Rectal smooth muscle tissue (tissue), 1 donor: ENCODE measurements around the gene B9D1.
A peak's percentile ranks its signal among the peaks of the same experiment; 100 is the strongest.

ENCODE experiments used
- H3K27ac ChIP-seq: one replicate; pipeline ENCODE4 v1.7.0; 2013; ENCODE audit warnings: low read depth, low read length, inconsistent platforms
- H3K27me3 ChIP-seq: one replicate; pipeline ENCODE4 v1.7.0; 2013; ENCODE audit warnings: low read length; ENCODE audit not compliant: control insufficient read depth, insufficient read depth
- H3K36me3 ChIP-seq: one replicate; pipeline ENCODE4 v1.7.0; 2013; ENCODE audit warnings: low read length; ENCODE audit not compliant: control insufficient read depth, insufficient read depth
- H3K4me1 ChIP-seq: one replicate; pipeline ENCODE4 v1.7.0; 2013; ENCODE audit warnings: low read length; ENCODE audit not compliant: control insufficient read depth, insufficient read depth
- H3K4me3 ChIP-seq: one replicate; pipeline ENCODE4 v1.7.0; 2013; ENCODE audit warnings: low read length
- H3K9ac ChIP-seq: one replicate; pipeline ENCODE4 v1.7.0; 2013; ENCODE audit warnings: low read length

The B9D1 gene

DNA sequence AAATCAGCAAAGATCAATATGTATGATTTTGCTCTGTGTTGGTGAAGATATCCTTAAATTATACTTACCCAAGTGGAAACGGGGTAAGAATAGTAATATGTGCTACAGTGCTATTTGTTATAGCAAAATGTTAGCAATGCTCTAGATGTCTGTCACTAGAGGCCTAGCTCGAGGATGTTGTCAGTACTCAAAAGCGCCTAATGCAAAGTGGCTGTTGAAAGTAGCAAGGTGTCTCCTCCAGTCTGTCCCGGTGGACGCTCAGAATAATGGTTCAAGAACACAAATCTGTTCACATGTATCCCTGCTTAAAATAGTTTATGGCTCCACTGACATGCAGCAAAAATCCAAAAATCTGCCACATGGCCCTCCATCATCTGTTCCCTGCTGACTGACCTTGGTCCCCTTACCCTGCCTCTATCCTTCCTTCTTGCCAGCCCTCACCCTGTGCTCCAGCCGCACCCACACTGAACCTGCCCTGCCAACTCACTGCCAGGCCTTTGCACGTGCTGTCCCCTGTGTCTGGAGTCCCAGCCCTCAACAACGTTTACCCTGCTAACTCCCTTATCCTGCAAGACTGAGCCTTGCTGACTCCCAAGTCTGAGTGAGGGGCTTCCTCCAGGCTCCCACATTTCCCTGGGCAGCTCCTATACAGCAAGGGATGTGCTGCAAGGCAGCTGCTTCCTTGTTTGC, 38.9 kb upstream of the B9D1 start:
- H3K4me3 ChIP-seq, result no peak overlapping the region
- H3K9ac ChIP-seq, result no peak overlapping the region
- no peaks in the 10 kb centered on the region for H3K36me3 ChIP-seq
- peaks cover 3% of the 10 kb centered on the region for H3K4me1 ChIP-seq
- H3K27ac ChIP-seq, result no peak overlapping the region
- H3K27me3 ChIP-seq, result no peaks in the 10 kb centered on the region

DNA sequence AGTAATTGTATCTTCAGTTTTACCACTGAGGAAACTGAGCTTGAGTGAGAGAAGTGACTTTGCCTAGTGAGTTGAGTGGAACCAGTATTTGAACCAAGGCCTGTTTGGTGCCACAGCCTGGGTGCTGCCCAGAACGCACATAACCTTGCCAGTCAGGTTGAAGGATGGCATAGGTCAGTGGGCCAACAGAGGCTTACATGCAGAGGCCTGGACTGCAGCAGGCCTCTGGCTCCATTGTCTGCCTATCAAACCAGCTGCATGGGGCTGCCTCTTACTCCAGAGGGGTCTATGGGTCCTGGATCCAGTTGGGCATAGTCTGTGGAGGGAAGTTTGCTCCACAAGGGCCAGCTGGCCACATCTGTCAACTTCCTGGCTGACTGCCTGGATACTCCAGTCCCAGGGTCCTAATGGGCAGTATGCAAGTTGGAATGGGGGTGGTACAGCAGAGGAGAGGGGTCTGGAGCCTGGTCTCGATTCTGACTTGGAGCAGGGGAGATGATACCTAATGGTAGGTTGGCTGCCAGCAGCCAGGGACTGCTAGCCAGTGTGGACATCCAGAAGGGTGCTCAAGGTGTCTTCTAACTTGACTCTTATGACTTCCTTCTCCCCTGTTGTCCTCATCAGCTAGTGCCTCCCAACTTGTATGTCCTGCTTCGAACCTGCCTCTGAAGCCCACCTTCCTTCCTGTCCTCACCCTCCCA, 37.4 kb upstream of the B9D1 start:
- no peak overlapping the region for H3K4me3 ChIP-seq
- no peak overlapping the region for H3K27ac ChIP-seq
- no peak overlapping the region for H3K9ac ChIP-seq
- H3K27me3 ChIP-seq, result no peaks in the 10 kb centered on the region
- H3K4me1 ChIP-seq, result peaks cover 3% of the 10 kb centered on the region
- no peaks in the 10 kb centered on the region for H3K36me3 ChIP-seq

DNA sequence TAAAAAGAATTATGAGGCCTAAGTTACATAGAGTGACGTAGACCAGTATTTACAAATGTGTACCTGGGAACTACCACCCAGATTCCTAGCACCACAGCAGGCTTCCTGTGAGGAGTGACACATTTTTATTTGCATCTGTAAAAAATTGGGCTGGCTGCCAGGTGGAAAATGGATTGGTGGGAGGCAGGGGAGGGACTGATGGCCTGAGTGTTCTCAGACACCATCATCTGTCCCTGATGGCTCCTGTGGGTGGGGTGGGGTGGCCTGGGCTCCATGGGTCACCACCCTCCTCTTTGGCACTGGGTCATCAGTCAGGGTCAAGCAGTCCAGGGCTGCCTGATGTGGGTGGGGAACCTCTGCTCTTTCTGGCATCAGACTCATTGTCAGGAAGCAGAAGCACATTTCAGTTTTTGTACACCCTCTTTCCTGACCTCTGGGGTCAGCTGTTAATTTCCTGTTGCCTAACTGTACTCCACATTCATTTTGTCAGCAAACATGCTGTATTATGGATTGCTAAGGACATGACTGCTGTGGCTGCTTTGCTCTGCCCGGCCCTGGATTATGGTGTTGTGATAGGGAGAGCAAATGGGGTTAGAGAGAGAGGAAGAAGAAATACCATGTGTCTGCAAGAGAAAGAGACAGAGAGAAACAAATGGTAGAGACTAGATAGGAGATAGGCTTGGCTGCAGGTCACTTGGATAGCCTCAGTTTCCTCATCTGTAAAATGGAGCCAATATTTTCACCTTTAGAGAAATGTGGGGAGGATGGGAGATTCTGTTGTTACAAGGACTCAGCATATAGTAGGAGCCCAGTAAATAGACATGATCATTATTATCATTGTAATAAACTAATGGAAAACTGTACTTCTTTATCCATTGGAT, 36.0 kb upstream of the B9D1 start:
- Histone ChIP-seq H3K4me1 (peaks cover 3% of the 10 kb centered on the region), H3K27me3 (no peaks in the 10 kb centered on the region), H3K36me3 (no peaks in the 10 kb centered on the region), H3K27ac (peak overlapping the region; percentile 17), H3K4me3 (no peak overlapping the region), H3K9ac (no peak overlapping the region)

DNA sequence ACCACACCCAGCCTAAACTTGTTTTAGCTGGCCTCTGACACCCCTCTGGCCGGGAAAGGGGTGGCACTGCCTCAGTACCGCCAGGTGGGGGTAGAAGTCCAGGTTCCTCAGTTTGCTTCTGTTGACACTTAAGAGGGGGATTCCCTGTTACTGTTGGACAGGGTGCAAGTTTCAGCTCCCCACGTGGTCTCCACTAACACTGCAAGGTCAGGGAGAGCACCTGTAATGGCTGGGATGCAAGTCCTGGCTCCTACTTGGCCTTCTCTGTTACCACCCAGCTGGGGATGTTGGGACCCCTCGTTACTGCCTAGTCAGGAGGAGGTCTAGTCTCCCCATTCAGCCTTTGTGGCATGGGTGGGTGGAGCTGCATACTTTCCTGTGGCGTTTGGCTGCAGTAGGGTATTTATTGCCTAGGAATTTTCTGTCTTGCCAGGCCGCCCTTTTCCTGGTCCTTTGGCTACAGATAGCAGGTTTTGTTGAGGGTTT, 35.1 kb upstream of the B9D1 start:
- Histone ChIP-seq H3K27ac (no peak overlapping the region), H3K27me3 (no peaks in the 10 kb centered on the region), H3K4me3 (no peak overlapping the region), H3K4me1 (peaks cover 7% of the 10 kb centered on the region), H3K9ac (no peak overlapping the region), H3K36me3 (no peaks in the 10 kb centered on the region)

DNA sequence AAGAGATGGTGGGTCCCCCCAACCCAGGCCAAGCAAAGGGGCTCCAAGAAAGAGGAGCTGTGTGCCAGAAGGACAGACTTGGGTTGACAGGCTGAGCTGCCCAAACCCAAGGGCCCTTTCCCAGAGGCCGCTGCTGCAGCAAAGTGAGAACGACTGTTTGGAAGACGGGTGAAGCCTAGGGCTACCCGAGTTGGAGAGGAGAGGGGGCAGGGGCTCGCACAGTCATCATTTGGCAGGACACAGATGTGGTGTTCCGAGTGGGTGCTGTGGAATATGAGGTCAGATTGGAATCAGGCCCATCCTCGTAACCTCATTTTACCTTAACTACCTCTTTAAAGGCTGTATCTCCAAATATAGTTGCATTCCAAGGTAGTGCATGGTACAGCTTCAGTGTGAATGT, 29.8 kb upstream of the B9D1 start:
- H3K4me1 ChIP-seq, result peaks cover 29% of the 10 kb centered on the region
- H3K27ac ChIP-seq, result peak overlapping the region; percentile 78
- H3K4me3 ChIP-seq, result no peak overlapping the region
- H3K36me3 ChIP-seq, result no peaks in the 10 kb centered on the region
- H3K27me3 ChIP-seq, result no peaks in the 10 kb centered on the region
- no peak overlapping the region for H3K9ac ChIP-seq

DNA sequence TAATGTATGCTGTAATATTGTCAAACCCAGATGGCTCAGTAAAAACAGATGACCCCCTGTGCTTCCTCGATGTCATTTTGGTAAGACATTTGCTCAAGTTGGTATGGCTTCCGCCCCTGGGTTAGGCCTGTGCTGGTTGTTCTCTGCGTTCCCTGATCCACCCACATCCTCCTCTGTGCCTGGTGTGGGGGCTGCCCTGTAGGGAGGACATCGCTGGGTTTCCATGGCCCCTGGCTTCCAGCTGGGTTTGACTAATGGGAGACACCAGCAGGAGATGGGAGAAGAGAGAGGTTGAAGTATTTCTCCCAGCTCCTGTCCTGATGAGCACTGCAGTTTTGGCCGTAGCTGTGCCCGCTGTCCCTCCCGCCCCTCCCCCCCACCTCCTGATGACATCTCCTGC, 28.9 kb upstream of the B9D1 start:
- Histone ChIP-seq H3K27me3 (no peaks in the 10 kb centered on the region), H3K27ac (no peak overlapping the region), H3K4me3 (no peak overlapping the region), H3K9ac (no peak overlapping the region), H3K36me3 (no peaks in the 10 kb centered on the region), H3K4me1 (peaks cover 30% of the 10 kb centered on the region)

DNA sequence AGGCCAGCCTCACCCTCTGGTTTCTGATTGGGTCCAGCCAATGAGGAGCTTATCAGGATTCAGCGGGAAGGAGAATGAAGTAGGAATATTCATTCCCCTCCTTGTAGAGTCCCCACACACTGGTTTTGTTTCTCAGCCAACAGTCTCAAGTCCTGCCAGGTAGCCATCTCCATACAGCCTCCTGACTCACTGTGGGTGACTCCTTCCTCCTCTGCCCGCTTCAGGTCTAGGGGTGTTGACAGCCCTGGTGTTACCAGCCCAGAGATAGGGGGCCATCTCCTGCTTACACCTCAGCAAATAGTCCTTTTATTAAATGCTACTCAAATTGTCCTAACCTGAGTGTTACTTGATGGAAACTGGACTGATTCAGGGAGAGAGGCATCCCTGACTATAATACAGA, 28.4 kb upstream of the B9D1 start:
- H3K27me3 ChIP-seq, result no peaks in the 10 kb centered on the region
- H3K4me1 ChIP-seq, result peaks cover 30% of the 10 kb centered on the region
- H3K27ac ChIP-seq, result no peak overlapping the region
- H3K9ac ChIP-seq, result no peak overlapping the region
- no peak overlapping the region for H3K4me3 ChIP-seq
- no peaks in the 10 kb centered on the region for H3K36me3 ChIP-seq

DNA sequence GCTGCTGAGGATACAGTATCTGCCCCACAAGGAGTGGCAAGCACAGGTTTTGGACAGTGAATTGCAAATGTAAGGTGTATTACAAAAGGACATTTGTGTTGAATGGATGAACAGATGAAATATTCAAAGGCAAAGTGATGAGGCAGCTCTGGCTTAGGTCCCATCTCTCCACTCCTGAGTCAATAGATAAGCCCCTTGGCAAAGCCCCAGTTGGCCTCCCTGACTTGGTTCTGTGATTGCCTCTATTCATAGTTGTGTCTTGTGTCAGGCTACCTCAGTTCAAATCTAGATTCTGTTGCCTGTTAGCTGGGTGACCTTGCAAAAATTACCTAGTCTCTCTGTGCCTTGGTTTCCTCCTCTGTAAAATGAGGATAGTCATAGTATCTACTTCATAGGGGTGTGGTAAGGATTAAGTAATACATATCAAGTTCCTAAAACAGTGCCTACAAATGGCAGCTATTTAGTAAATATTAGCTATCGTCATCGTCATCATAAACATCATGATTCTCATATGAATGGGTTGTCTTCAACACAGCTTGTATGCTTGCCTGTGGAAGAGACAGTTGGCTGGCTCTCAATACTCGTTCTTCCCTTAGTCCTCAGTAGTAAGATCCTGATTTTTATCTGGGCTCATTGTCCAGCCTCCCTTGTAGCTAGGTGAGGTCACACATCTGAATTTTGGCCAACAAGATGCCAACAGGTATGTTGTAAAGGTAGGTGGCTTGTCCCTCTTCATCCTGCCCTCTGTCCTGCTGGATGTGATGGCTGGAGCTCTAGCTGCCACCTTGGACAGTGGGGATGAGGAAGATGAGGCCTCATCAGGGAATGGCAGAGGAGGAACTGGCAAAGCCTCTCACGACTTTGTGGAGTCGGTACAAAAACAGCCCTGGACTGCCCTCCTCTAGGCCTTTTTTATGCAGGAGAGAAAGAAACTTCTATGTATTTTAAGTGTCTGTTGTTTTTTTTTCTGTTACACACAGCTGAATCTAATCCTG, 26.6 kb upstream of the B9D1 start:
- Histone ChIP-seq H3K4me1 (peaks cover 47% of the 10 kb centered on the region), H3K36me3 (peaks cover 3% of the 10 kb centered on the region), H3K27me3 (no peaks in the 10 kb centered on the region), H3K27ac (peak overlapping the region; percentile 97), H3K9ac (no peak overlapping the region), H3K4me3 (no peak overlapping the region)

DNA sequence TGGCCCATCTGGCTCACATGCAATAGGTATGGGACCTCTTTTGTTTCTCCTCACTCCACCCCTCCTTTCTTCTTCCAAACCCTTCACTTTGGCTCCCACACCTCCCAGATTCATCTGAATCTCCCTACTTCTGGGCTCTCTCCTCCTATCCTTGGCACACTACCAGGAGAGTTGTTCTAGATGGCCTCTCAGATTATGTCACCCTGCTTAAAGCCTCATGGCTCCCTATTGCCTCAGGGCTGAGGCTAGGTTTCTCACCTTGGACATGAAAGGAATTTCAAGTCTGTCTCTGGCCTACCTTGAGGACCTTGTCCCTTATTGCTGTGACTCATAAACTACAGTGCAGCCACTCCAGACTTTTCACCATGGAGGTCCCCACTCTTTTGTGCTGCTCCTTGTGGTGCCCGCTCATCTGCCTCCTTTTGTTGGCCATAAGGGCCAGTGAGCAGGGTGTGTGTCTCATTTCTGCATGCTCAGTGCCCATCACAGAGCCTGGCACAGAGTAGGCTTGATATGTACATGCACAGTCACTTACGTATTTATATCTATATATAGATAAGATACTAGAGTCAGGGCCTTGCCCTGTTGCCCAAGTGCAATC, 25.5 kb upstream of the B9D1 start:
- Histone ChIP-seq H3K4me3 (no peak overlapping the region), H3K27ac (peak overlapping the region; percentile 97), H3K9ac (peak overlapping the region; percentile 10), H3K36me3 (peaks cover 5% of the 10 kb centered on the region), H3K27me3 (no peaks in the 10 kb centered on the region), H3K4me1 (peaks cover 53% of the 10 kb centered on the region)

DNA sequence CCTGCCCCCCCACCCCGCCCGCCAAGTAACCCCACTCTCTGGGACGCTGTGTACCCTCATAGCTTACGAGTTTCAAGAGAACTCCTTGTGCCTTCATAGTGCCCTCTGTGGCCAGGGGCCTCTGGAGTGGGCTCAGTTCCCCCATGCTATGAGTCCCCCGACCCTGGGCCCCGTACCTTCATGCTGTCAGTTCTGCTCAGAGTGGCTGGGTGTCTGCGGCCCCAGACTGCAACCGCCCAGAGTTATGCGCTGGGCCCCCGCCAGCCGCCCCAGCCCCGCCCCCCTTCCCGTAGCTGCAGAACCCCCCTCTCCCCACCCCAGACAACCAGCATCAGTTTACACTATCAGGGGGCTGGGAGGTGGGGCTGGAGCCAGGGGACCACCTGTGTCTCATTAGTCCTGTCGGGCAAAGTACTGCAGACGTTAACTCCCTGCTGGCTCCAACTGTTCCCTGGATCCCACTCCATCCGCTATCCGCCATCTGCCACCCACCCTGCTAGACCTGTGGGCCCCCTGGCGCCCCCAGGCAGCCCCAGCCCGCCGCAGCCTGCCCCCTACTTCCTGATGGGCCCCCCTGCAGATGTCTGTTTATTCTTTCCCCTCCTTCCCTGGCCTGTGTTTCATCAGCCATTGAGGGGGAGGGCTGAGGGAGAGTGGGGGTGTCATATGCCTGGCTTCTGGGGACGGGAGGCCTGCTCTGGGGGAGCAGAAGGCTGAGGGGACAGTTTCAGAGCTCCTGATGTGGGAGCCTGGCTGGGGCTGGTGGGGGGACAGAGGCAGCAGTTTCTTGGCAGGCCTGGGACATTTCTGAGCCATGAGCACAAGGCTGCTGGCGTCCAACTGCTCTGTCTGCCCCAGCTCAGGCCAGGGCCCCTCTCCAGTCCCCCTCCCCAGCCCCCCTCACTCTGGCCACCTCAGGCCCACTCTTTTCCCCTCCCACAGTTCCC, 24.7 kb upstream of the B9D1 start, which contains the start of gene MFAP4:
MFAP4 (minus strand) TSS at position 217 of the 947 bp plus-strand sequence; CDS start at position 182, 35 bp downstream.
- no peaks in the 10 kb centered on the region for H3K27me3 ChIP-seq
- H3K4me1 ChIP-seq, result peaks cover 47% of the 10 kb centered on the region
- peak within 1 kb of the TSS; percentile 19 for H3K9ac ChIP-seq
- peak within 1 kb of the TSS; percentile 68 for H3K4me3 ChIP-seq
- H3K27ac ChIP-seq, result peak within 1 kb of the TSS; percentile 97
- H3K36me3 ChIP-seq, result peaks cover 9% of the 10 kb centered on the region
